Transverse colon (tissue), 4 donors: ENCODE results near the gene CHST4.
A peak's percentile ranks its signal among the peaks of the same experiment; 100 is the strongest.

ENCODE experiments used
- POLR2A ChIP-seq: fragments of 450-650 bp; IDR thresholded peaks from one replicate; pipeline ENCODE4 v1.6.1; 2016; ENCODE audit warnings: antibody characterized with exemption, mild to moderate bottlenecking, moderate library complexity
- POLR2AphosphoS5 ChIP-seq, 3 donors: sonication (generic); formaldehyde crosslinking; IDR thresholded peaks; one replicate each; pipeline ENCODE4 v1.6.1; 2016; ENCODE audit warnings: antibody characterized with exemption in 3 of 3
- TF ChIP-seq, protein P1 (sequence below), 5 experiments: fragments of 200-600 bp in 3 of 5; fragments of 450-650 bp in 2 of 5; sonication (generic) in 3 of 5; IDR thresholded peaks; 1 replicate in 2 of 5; 2 replicates in 3 of 5; pipeline ENCODE4 v1.5.1; 2016 to 2017; ENCODE audit warnings: antibody characterized with exemption in 5 of 5, inconsistent platforms in 3 of 5, mild to moderate bottlenecking in 2 of 5, moderate library complexity in 1 of 5

DNA sequence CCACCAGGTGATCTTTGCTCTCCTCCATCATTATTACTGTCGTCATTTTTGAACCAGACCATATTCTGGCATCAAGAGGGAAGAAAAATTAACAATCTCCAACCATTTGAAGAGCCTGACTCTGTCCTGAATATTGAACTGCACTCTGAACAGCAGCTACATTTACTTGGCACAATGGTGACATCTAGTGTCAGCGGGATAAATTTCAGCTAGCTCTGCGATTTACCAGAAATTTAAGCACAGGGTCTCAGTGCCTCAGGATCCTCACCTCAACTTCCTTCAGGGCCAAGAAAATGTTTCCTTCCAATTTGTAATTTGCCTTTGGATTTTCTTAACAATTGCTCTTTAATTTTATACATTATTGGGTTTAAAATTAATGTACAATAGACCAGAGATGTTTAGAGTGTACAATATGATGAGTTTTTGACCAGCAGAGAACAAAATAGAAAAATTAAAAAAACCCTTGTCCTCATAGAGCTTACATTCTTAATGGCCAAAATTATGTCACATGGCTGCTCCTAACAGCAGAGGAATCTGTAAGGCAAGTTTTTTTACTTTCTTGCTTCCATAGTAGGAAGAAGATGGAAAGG is 26.4 kb upstream of the CHST4 start:
- TF ChIP-seq, protein P1, sequence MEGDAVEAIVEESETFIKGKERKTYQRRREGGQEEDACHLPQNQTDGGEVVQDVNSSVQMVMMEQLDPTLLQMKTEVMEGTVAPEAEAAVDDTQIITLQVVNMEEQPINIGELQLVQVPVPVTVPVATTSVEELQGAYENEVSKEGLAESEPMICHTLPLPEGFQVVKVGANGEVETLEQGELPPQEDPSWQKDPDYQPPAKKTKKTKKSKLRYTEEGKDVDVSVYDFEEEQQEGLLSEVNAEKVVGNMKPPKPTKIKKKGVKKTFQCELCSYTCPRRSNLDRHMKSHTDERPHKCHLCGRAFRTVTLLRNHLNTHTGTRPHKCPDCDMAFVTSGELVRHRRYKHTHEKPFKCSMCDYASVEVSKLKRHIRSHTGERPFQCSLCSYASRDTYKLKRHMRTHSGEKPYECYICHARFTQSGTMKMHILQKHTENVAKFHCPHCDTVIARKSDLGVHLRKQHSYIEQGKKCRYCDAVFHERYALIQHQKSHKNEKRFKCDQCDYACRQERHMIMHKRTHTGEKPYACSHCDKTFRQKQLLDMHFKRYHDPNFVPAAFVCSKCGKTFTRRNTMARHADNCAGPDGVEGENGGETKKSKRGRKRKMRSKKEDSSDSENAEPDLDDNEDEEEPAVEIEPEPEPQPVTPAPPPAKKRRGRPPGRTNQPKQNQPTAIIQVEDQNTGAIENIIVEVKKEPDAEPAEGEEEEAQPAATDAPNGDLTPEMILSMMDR (IDR thresholded peaks at IDR 0.05): peak; percentile 53 to 62 (median 59)
- TF ChIP-seq POLR2A: no peak
- no peak for TF ChIP-seq POLR2AphosphoS5 (IDR thresholded peaks at IDR 0.05)
